IMR-90 (cell line): ENCODE measurements around the gene SBK2. TPM values are rescaled to one million over a fixed set of nuclear protein-coding genes. Genes with fewer than 3 reads are reported as not detected.

Experiments used
- ATAC-seq: fragments of 200-7000 bp; cut with Tn5 transposase; 2 replicates; pipeline ENCODE4 v1.9.1; 2020; ENCODE audit warnings: low read depth, mild to moderate bottlenecking, moderate library complexity
- BruUV-seq: library from RNA; stranded (reverse); fragments of 400-500 nt; replicated peaks from 2 replicates; lab custom pipeline; 2021; lab: Mats Ljungman, UMichigan
- CTCF ChIA-PET: fragments of 300-600 bp; formaldehyde crosslinking; extraction: SDS; loops from one replicate; lab custom pipeline; 2021; ENCODE audit warnings: antibody characterized with exemption; lab: Yijun Ruan, JAX
- POLR2A ChIA-PET: fragments of 300-600 bp; sonication (Branson Sonifier 250); formaldehyde crosslinking; loops from one replicate; lab custom pipeline; 2022; ENCODE audit warnings: antibody characterized with exemption; ENCODE audit not compliant: unreplicated experiment; lab: Charles Lee
- DNase-seq: peaks from one replicate; pipeline ENCODE4 v3.0.0; 2013
- H2AFZ ChIP-seq: replicated peaks from 2 replicates; pipeline ENCODE3; 2013; ENCODE audit warnings: low read length, mild to moderate bottlenecking; ENCODE audit not compliant: poor library complexity
- H2AK5ac ChIP-seq: 2 replicates; pipeline ENCODE4 v1.6.1; 2013; ENCODE audit warnings: low read depth, low read length, inconsistent platforms
- H2AK9ac ChIP-seq: replicated peaks from 2 replicates; pipeline ENCODE3; 2013; ENCODE audit warnings: mild to moderate bottlenecking, low read depth, low read length, moderate library complexity; ENCODE audit not compliant: poor library complexity
- H2BK120ac ChIP-seq: 2 replicates; pipeline ENCODE4 v1.6.1; 2013; ENCODE audit warnings: low read depth, low read length, inconsistent platforms
- H2BK15ac ChIP-seq: 3 replicates; pipeline ENCODE4 v1.6.1; 2013; ENCODE audit warnings: low read depth, low read length, inconsistent platforms
- H2BK20ac ChIP-seq: 2 replicates; pipeline ENCODE4 v1.6.1; 2013; ENCODE audit warnings: low read depth, mild to moderate bottlenecking, inconsistent platforms, low read length, moderate library complexity
- H2BK5ac ChIP-seq: 2 replicates; pipeline ENCODE4 v1.6.1; 2013; ENCODE audit warnings: mild to moderate bottlenecking, low read depth, low read length, inconsistent platforms; ENCODE audit not compliant: poor library complexity, severe bottlenecking
- H3K14ac ChIP-seq: replicated peaks from 2 replicates; pipeline ENCODE4 v1.6.1; 2013; ENCODE audit warnings: low read depth, low read length, inconsistent platforms
- H3K18ac ChIP-seq: 2 replicates; pipeline ENCODE4 v1.6.1; 2013; ENCODE audit warnings: low read depth, low read length, control low read depth
- H3K23ac ChIP-seq: 2 replicates; pipeline ENCODE4 v1.6.1; 2013; ENCODE audit warnings: low read depth, low read length, inconsistent platforms
- H3K27ac ChIP-seq: 2 replicates; pipeline ENCODE4 v1.5.1; 2013; ENCODE audit warnings: mild to moderate bottlenecking, control low read depth, low read length; ENCODE audit not compliant: insufficient read depth
- H3K27me3 ChIP-seq: 2 replicates; pipeline ENCODE4 v1.6.1; 2013; ENCODE audit warnings: low read length; ENCODE audit not compliant: control insufficient read depth, insufficient read depth
- H3K36me3 ChIP-seq: 2 replicates; pipeline ENCODE4 v1.6.1; 2013; ENCODE audit warnings: low read length, mixed read lengths; ENCODE audit not compliant: control insufficient read depth, insufficient read depth
- H3K4ac ChIP-seq: 2 replicates; pipeline ENCODE4 v1.6.1; 2013; ENCODE audit warnings: low read depth, low read length, inconsistent platforms
- H3K4me1 ChIP-seq: 2 replicates; pipeline ENCODE4 v1.6.1; 2013; ENCODE audit warnings: low read length, mixed read lengths; ENCODE audit not compliant: control insufficient read depth, insufficient read depth
- H3K4me2 ChIP-seq: 2 replicates; pipeline ENCODE4 v1.6.1; 2013; ENCODE audit warnings: low read depth, mild to moderate bottlenecking, control low read depth, low read length, moderate library complexity
- H3K4me3 ChIP-seq: 2 replicates; pipeline ENCODE4 v1.5.1; 2013; ENCODE audit warnings: low read depth, mild to moderate bottlenecking, control low read depth, low read length, moderate library complexity; ENCODE audit not compliant: insufficient read depth
- H3K56ac ChIP-seq: 2 replicates; pipeline ENCODE4 v1.6.1; 2013; ENCODE audit warnings: low read length, inconsistent platforms; ENCODE audit not compliant: insufficient read depth; ENCODE audit errors: extremely low read depth
- H3K79me1 ChIP-seq, 2 experiments: 2 replicates each; pipeline ENCODE4 v1.6.1; 2013; ENCODE audit warnings: low read length in 2 of 2, inconsistent platforms in 1 of 2, low read depth in 1 of 2
- H3K9ac ChIP-seq: 2 replicates; pipeline ENCODE4 v1.6.1; 2013; ENCODE audit warnings: low read depth, low read length, control low read depth
- H3K9me1 ChIP-seq: 2 replicates; pipeline ENCODE4 v1.6.1; 2013; ENCODE audit warnings: low read length, inconsistent platforms; ENCODE audit not compliant: insufficient read depth
- H3K9me3 ChIP-seq: 2 replicates; pipeline ENCODE4 v1.6.1; 2013; ENCODE audit warnings: low read length; ENCODE audit not compliant: control insufficient read depth, insufficient read depth
- H4K20me1 ChIP-seq: 2 replicates; pipeline ENCODE4 v1.6.1; 2013; ENCODE audit warnings: low read length, inconsistent platforms; ENCODE audit not compliant: insufficient read depth
- H4K5ac ChIP-seq: 2 replicates; pipeline ENCODE4 v1.6.1; 2013; ENCODE audit warnings: mild to moderate bottlenecking, low read depth, low read length, control low read depth
- H4K8ac ChIP-seq, 2 experiments: 2 replicates each; pipeline ENCODE4 v1.6.1; 2013; ENCODE audit warnings: low read depth in 2 of 2, low read length in 2 of 2, control low read depth in 1 of 2, inconsistent platforms in 1 of 2
- H4K91ac ChIP-seq: 2 replicates; pipeline ENCODE4 v1.6.1; 2013; ENCODE audit warnings: low read depth, low read length, inconsistent platforms; ENCODE audit not compliant: insufficient read depth
- BHLHE40 ChIP-seq: fragments of 150-350 bp; IDR thresholded peaks from 2 replicates; pipeline ENCODE4 v1.6.1; 2016; ENCODE audit warnings: mild to moderate bottlenecking, low read depth, low read length
- CEBPB ChIP-seq: IDR thresholded peaks from 2 replicates; pipeline ENCODE4 v1.6.1; 2012; ENCODE audit warnings: low read depth, low read length, improper control_type of control experiment
- CHD1 ChIP-seq: IDR thresholded peaks from 2 replicates; pipeline ENCODE4 v1.6.1; 2012; ENCODE audit warnings: low read depth, low read length, improper control_type of control experiment
- ELK1 ChIP-seq: fragments of 150-350 bp; IDR thresholded peaks from 2 replicates; pipeline ENCODE4 v1.6.1; 2016; ENCODE audit warnings: low read depth, mild to moderate bottlenecking, low read length, moderate library complexity, borderline replicate concordance
- FOS ChIP-seq: fragments of 150-350 bp; IDR thresholded peaks from 2 replicates; pipeline ENCODE4 v1.6.1; 2016; ENCODE audit warnings: low read depth, low read length
- MAFK ChIP-seq: IDR thresholded peaks from 2 replicates; pipeline ENCODE4 v1.6.1; 2012; ENCODE audit warnings: low read depth, low read length, improper control_type of control experiment
- MAZ ChIP-seq: IDR thresholded peaks from 2 replicates; pipeline ENCODE4 v1.6.1; 2012; ENCODE audit warnings: low read depth, mild to moderate bottlenecking, low read length, improper control_type of control experiment, moderate library complexity, borderline replicate concordance
- MXI1 ChIP-seq: IDR thresholded peaks from 2 replicates; pipeline ENCODE4 v1.6.1; 2012; ENCODE audit warnings: low read depth, mild to moderate bottlenecking, low read length, moderate library complexity, borderline replicate concordance
- NFE2L2 ChIP-seq: fragments of 150-350 bp; IDR thresholded peaks from 2 replicates; pipeline ENCODE4 v1.6.1; 2016; ENCODE audit warnings: low read depth, mild to moderate bottlenecking, low read length
- POLR2A ChIP-seq: IDR thresholded peaks from 2 replicates; pipeline ENCODE4 v1.6.1; 2012; ENCODE audit warnings: mild to moderate bottlenecking, low read depth, low read length
- RAD21 ChIP-seq: IDR thresholded peaks from 2 replicates; pipeline ENCODE4 v1.6.1; 2012; ENCODE audit warnings: low read length, improper control_type of control experiment
- RFX5 ChIP-seq: IDR thresholded peaks from 2 replicates; pipeline ENCODE4 v1.8.0; 2012; ENCODE audit warnings: low read depth, mild to moderate bottlenecking, low read length, moderate library complexity
- SMC3 ChIP-seq: fragments of 150-350 bp; IDR thresholded peaks from 2 replicates; pipeline ENCODE4 v1.6.1; 2016; ENCODE audit warnings: low read depth, mild to moderate bottlenecking, antibody characterized with exemption, low read length, moderate library complexity
- WGBS, 2 experiments: methylation state at CpG; one replicate each; pipeline versions ENCODE4 v1.1.5 to v1.1.7; 2013; ENCODE audit warnings: missing lambda C conversion rate in 2 of 2; ENCODE audit not compliant: insufficient read length in 1 of 2; ENCODE audit errors: extremely low coverage in 2 of 2; 5-methylcytosine and 5-hydroxymethylcytosine counted together
- dilution Hi-C: fragments of 300-500 bp; cut with HindIII; formaldehyde crosslinking; loops from one replicate; pipeline ENCODE4 v1.14.3; 2018; ENCODE audit warnings: low sequenced_read_pairs; ENCODE audit not compliant: unreplicated experiment
- in situ Hi-C: fragments of 300-500 bp; cut with MboI; formaldehyde crosslinking; loops from 3 replicates; pipeline ENCODE4 v1.14.3; 2019; ENCODE audit warnings: low sequenced_read_pairs, inconsistent platforms, mixed read lengths
- intact Hi-C: fragments of 100-400 bp; cut with micrococcal nuclease; formaldehyde crosslinking; loops from 2 replicates; pipeline ENCODE4 v1.10.0; 2022
- polyA plus RNA-seq, 3 experiments: library from polyadenylated mRNA; depleted of rRNA; stranded (reverse); fragments of >200 nt; gene quantifications; 2 replicates each; pipeline ENCODE4 v1.2.3, GENCODE V29; 2012; ENCODE audit warnings: low replicate concordance in 1 of 3
- total RNA-seq: library from RNA; depleted of rRNA; stranded (reverse); fragments of >200 nt; gene quantifications from 2 replicates; pipeline ENCODE4 v1.2.3, GENCODE V29; 2012

Gene SBK2
- total and polyA plus RNA-seq, 2 of the 4 experiments (the other 2 are of a cell fraction), result 0.48 TPM; not detected in 1

- no TSS peak for BruUV-seq
- H3K27ac ChIP-seq, result no peak overlapping the region
- H3K9ac ChIP-seq, result no peak overlapping the region
- H3K56ac ChIP-seq, result no peak overlapping the region
- no peak overlapping the region for H3K4me2 ChIP-seq
- dilution Hi-C loops, result no loop called here
- no peak overlapping the region for H3K4me3 ChIP-seq
- ATAC-seq, result no peak
- H4K5ac ChIP-seq, result no peak overlapping the region
- TF ChIP-seq MAZ, result no peak
- no peak for TF ChIP-seq CEBPB
- no peak for TF ChIP-seq FOS
- no peak for TF ChIP-seq MXI1
- TF ChIP-seq BHLHE40, result no peak
- TF ChIP-seq CHD1, result no peak
- no peak for TF ChIP-seq RFX5
- TF ChIP-seq SMC3, result no peak
- no peak for TF ChIP-seq MAFK
- TF ChIP-seq RAD21, result no peak
- TF ChIP-seq ELK1, result no peak
- no peak for TF ChIP-seq POLR2A
- no peak for TF ChIP-seq NFE2L2
- no peak overlapping the region for H2BK5ac ChIP-seq
- WGBS, 2 experiments, result 88 to 98% methylated on average over 7 of the region's 7 CpGs
- no peaks in the 10 kb centered on the region; the same call in 1 of the 2 replicates for H3K9me3 ChIP-seq
- H3K9me1 ChIP-seq, result 0 out of 2 replicates have a peak, but pooled peaks cover 8% of the 10 kb centered on the region
- H4K91ac ChIP-seq, result no peak overlapping the region
- ChIA-PET POLR2A (no interaction called here), CTCF (no interaction called here)
- H2BK120ac ChIP-seq, result no peak overlapping the region
- H3K27me3 ChIP-seq, result no peaks in the 10 kb centered on the region; the same call in 1 of the 2 replicates
- no peak overlapping the region for H3K23ac ChIP-seq
- no peak overlapping the region for H2AK9ac ChIP-seq
- H2AFZ ChIP-seq, result no peak overlapping the region
- H3K18ac ChIP-seq, result no peak overlapping the region
- no peak overlapping the region for H3K4ac ChIP-seq
- in situ Hi-C loops, result no loop called here
- no peak for DNase-seq
- H3K4me1 ChIP-seq, result peaks cover 14% of the 10 kb centered on the region
- H3K14ac ChIP-seq, result no peak overlapping the region
- no peaks in the 10 kb centered on the region for H3K36me3 ChIP-seq
- no peak overlapping the region; the same call in 1 of the 2 replicates for H2AK5ac ChIP-seq
- H2BK20ac ChIP-seq, result no peak overlapping the region
- intact Hi-C loops, result no loop called here
- no peak overlapping the region for H2BK15ac ChIP-seq
- no peaks in the 10 kb centered on the region for H3K79me1 ChIP-seq
- no peak overlapping the region for H4K8ac ChIP-seq
- H4K20me1 ChIP-seq, result no peaks in the 10 kb centered on the region
Measured at GRCh38 chr19:55542292-55542855, 5.4 kb upstream of the SBK2 start.
